Activated T-helper 17 cell treated with anti-CD3 and anti-CD28 coated beads, Interleukin-2, amount 50 U/mL, for 72 hours (primary cell): ENCODE data around the gene SLAIN2. TPM values are rescaled to one million over a fixed set of nuclear protein-coding genes. Genes with fewer than 3 reads are reported as not detected.

Experiments used
- ATAC-seq: fragments of 150-1000 bp; cut with Tn5 transposase; replicated peaks from 2 replicates; pipeline ENCODE4 v1.10.0; 2021; ENCODE audit warnings: mild to moderate bottlenecking, moderate library complexity
- H3K27ac Mint-ChIP-seq: one replicate; pipeline ENCODE4 v1.8.0; 2022; ENCODE audit warnings: mixed read lengths
- H3K27me3 Mint-ChIP-seq: one replicate; pipeline ENCODE4 v1.8.0; 2022; ENCODE audit warnings: mixed read lengths
- H3K36me3 Mint-ChIP-seq: one replicate; pipeline ENCODE4 v1.8.0; 2022; ENCODE audit warnings: low read depth, mild to moderate bottlenecking, mixed read lengths
- H3K4me1 Mint-ChIP-seq: one replicate; pipeline ENCODE4 v1.8.0; 2022; ENCODE audit warnings: mixed read lengths
- H3K4me3 Mint-ChIP-seq: one replicate; pipeline ENCODE4 v1.8.0; 2022; ENCODE audit warnings: mild to moderate bottlenecking, mixed read lengths
- H3K9me3 Mint-ChIP-seq: one replicate; pipeline ENCODE4 v1.8.0; 2022; ENCODE audit warnings: mixed read lengths
- total RNA-seq, 2 donors: library from RNA; stranded (reverse); gene quantifications; one replicate each; pipeline ENCODE4 v1.2.3, GENCODE V29; 2022

SLAIN2 gene
- total RNA-seq, 2 donors from 2014 or later, result 38.5 to 52.0 TPM

DNA sequence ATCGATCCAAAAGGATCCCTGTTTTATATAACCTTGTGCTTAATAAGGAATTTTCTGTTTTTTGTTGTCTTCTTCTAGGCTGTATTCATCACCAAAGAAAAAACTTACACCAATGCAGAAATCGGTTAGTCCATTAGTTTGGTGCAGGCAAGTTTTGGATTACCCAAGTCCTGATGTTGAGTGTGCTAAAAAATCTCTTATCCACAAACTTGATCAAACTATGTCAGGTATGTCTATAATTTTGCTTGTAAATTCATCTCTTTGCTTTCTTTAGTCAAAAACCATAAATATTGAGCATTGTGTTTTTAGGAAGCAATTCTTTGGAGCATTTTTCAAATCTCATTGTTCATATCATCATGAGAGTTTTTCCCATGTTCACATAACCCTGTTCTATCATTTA, 28.4 kb downstream of the SLAIN2 start:
- H3K9me3 Mint-ChIP-seq, result no peaks in the 10 kb centered on the region
- H3K27me3 Mint-ChIP-seq, result no peaks in the 10 kb centered on the region
- H3K36me3 Mint-ChIP-seq, result peaks cover 18% of the 10 kb centered on the region
- H3K4me1 Mint-ChIP-seq, result peaks cover 19% of the 10 kb centered on the region
- ATAC-seq, result no peak
- H3K27ac Mint-ChIP-seq, result peak overlapping the region; percentile 53
- H3K4me3 Mint-ChIP-seq, result no peak overlapping the region

- peaks cover 22% of the 10 kb centered on the region for H3K36me3 Mint-ChIP-seq
- H3K27me3 Mint-ChIP-seq, result no peaks in the 10 kb centered on the region
- H3K27ac Mint-ChIP-seq, result peak overlapping the region; percentile 32
- no peaks in the 10 kb centered on the region for H3K9me3 Mint-ChIP-seq
- peaks cover 21% of the 10 kb centered on the region for H3K4me1 Mint-ChIP-seq
- no peak overlapping the region for H3K4me3 Mint-ChIP-seq
- no peak for ATAC-seq
Measured at GRCh38 chr4:48370260-48371134, 29.2 kb downstream of the SLAIN2 start.

GRCh38 chr4:48372272-48372671, 30.9 kb downstream of the SLAIN2 start:
- no peak overlapping the region for H3K4me3 Mint-ChIP-seq
- H3K9me3 Mint-ChIP-seq, result no peaks in the 10 kb centered on the region
- ATAC-seq, result no peak
- no peak overlapping the region for H3K27ac Mint-ChIP-seq
- H3K36me3 Mint-ChIP-seq, result peaks cover 37% of the 10 kb centered on the region
- no peaks in the 10 kb centered on the region for H3K27me3 Mint-ChIP-seq
- H3K4me1 Mint-ChIP-seq, result peaks cover 23% of the 10 kb centered on the region

DNA sequence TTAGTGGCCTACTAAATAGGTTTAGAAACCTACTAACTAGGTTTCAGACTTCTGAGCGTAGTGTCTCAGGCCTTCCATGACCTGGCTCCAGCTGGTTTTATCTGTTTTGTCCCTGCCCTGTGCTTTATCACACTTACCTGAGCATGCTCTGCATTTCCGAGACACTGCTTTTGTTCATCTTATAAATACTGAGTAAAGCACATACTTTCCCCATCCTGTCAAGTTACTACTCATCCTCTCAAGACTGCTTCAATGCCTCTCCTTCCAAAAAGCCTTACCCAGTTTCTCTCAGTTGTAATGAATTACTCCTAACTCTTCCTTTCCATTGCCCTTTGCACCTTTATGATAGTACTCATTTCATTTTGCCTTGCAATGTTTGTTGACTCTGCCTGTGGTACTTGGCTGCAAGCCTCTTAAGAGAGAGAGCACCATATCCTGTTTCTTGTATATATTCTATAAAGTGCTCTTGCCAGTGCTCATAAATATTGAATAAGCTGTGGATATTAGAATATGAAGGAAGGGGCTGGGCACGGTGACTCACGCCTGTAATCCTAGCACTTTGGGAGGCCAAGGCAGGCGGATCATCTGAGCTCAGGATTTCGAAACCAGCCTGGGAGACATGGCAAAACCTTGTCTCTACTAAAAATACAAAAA, 34.4 kb downstream of the SLAIN2 start:
- peak overlapping the region; percentile 9 for H3K27ac Mint-ChIP-seq
- no peak overlapping the region for H3K4me3 Mint-ChIP-seq
- no peak for ATAC-seq
- H3K4me1 Mint-ChIP-seq, result peaks cover 8% of the 10 kb centered on the region
- H3K27me3 Mint-ChIP-seq, result no peaks in the 10 kb centered on the region
- H3K36me3 Mint-ChIP-seq, result peaks cover 66% of the 10 kb centered on the region
- H3K9me3 Mint-ChIP-seq, result no peaks in the 10 kb centered on the region

- no peaks in the 10 kb centered on the region for H3K9me3 Mint-ChIP-seq
- peaks cover 90% of the 10 kb centered on the region for H3K36me3 Mint-ChIP-seq
- ATAC-seq, result no peak
- no peak overlapping the region for H3K4me3 Mint-ChIP-seq
- peak overlapping the region; percentile 31 for H3K27ac Mint-ChIP-seq
- peaks cover 7% of the 10 kb centered on the region for H3K4me1 Mint-ChIP-seq
- H3K27me3 Mint-ChIP-seq, result no peaks in the 10 kb centered on the region
Measured at GRCh38 chr4:48379587-48380180, 38.4 kb downstream of the SLAIN2 start.

GRCh38 chr4:48380583-48381167, 39.3 kb downstream of the SLAIN2 start:
- Mint-ChIP-seq H3K9me3 (no peaks in the 10 kb centered on the region), H3K36me3 (peaks cover 92% of the 10 kb centered on the region), H3K27ac (peak overlapping the region; percentile 31), H3K4me1 (peaks cover 3% of the 10 kb centered on the region), H3K27me3 (no peaks in the 10 kb centered on the region), H3K4me3 (no peak overlapping the region)
- ATAC-seq, result no peak

- Mint-ChIP-seq H3K27me3 (no peaks in the 10 kb centered on the region), H3K9me3 (no peaks in the 10 kb centered on the region), H3K4me1 (no peaks in the 10 kb centered on the region)
Measured at GRCh38 chr4:48388525-48389154, 47.3 kb downstream of the SLAIN2 start.

DNA sequence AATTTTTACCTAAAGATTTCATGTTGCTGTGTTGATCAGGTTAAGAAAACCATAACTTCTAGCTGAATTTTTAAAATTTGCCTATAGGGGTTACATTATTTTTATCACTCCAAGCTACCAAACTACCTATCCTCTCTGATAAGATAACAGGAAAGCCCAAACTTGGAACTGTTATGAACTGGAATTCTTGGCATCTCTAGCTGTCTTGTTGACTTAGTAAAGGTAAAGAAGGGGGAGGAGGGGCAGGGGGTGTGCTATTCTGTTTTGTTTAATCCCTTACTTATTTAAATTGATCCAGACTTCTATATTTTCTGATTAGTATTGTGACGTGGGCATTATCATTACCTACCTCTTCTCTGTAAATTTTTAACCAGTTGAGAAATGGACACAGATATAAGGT, 54.7 kb downstream of the SLAIN2 start:
- H3K9me3 Mint-ChIP-seq, result no peaks in the 10 kb centered on the region

More at GRCh38 chr4:48388525-48389154, 47.3 kb downstream of the SLAIN2 start:
- no peak for ATAC-seq
- no peak overlapping the region for H3K4me3 Mint-ChIP-seq
- H3K27ac Mint-ChIP-seq, result no peak overlapping the region
- peaks cover 90% of the 10 kb centered on the region for H3K36me3 Mint-ChIP-seq

DNA sequence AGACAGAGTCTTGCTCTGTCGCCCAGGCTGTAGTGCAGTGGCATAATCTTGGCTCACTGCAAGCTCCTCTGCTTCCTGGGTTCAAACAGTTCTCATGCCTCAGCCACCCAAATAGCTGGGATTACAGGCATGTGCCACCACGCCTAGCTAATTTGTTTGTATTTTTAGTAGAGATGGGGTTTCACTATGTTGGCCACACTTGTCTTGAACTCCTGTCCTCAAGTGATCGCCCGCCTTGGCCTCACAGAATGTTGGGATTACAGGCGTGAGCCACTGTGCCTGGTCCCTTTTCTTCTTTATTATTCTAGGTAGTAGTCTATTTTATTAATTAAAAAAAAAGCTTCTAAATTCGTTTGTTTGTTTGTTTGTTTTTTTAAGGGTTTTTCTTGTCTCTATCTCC, 59.1 kb downstream of the SLAIN2 start:
- Mint-ChIP-seq H3K4me1 (peaks cover 18% of the 10 kb centered on the region), H3K27ac (no peak overlapping the region), H3K36me3 (peaks cover 56% of the 10 kb centered on the region), H3K9me3 (no peaks in the 10 kb centered on the region), H3K27me3 (no peaks in the 10 kb centered on the region), H3K4me3 (no peak overlapping the region)
- no peak for ATAC-seq

More for the DNA sequence above, 54.7 kb downstream of the SLAIN2 start:
- H3K36me3 Mint-ChIP-seq, result peaks cover 69% of the 10 kb centered on the region
- H3K27ac Mint-ChIP-seq, result no peak overlapping the region
- H3K4me1 Mint-ChIP-seq, result peaks cover 10% of the 10 kb centered on the region
- no peak overlapping the region for H3K4me3 Mint-ChIP-seq
- no peaks in the 10 kb centered on the region for H3K27me3 Mint-ChIP-seq
- ATAC-seq, result no peak

GRCh38 chr4:48403358-48403757, 62.0 kb downstream of the SLAIN2 start:
- H3K4me3 Mint-ChIP-seq, result no peak overlapping the region
- no peak overlapping the region for H3K27ac Mint-ChIP-seq
- H3K27me3 Mint-ChIP-seq, result no peaks in the 10 kb centered on the region
- peaks cover 18% of the 10 kb centered on the region for H3K4me1 Mint-ChIP-seq
- H3K36me3 Mint-ChIP-seq, result peaks cover 48% of the 10 kb centered on the region
- ATAC-seq, result no peak
- no peaks in the 10 kb centered on the region for H3K9me3 Mint-ChIP-seq

DNA sequence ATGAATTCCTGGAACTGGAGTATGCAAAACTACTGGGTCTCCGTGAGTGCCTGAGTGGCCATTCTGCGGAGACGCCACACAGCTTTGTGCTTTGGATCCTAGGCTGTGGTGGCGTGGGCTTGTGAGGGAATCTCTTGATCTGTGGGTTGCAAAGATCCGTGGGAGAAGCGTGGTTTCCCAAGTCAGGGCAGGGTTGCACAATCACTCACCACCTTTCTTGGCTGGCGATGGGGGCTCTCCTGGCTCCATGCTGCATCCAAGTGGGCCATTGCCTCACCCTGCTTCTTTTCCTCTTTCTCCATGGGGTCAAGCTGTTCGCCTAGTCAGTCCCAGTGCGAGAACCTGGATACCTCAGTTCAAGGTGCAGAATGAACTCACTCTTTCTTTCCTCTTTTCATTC, 62.5 kb downstream of the SLAIN2 start:
- Mint-ChIP-seq H3K9me3 (no peaks in the 10 kb centered on the region), H3K27ac (no peak overlapping the region), H3K4me3 (no peak overlapping the region), H3K4me1 (peaks cover 18% of the 10 kb centered on the region), H3K27me3 (no peaks in the 10 kb centered on the region), H3K36me3 (peaks cover 48% of the 10 kb centered on the region)
- no peak for ATAC-seq

DNA sequence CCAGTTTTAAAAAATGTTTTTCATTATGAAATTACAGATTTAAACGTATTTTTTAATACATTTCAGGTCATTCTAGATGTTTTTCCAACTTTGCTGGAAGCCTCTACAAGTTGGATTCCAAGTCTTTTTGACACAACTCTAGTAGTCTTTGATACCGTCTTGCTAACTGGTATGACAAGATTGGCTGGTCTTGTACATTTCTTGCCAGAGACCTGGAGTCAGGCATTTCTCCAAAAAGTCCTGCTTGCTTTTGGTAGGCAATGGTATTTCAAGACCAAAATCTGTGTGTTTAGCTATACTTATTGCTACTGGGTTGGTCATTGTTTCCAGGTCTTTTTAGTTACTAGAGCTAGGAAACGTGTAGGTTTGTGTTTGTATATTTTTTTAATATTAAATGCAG, 64.6 kb downstream of the SLAIN2 start:
- peaks cover 18% of the 10 kb centered on the region for H3K4me1 Mint-ChIP-seq
- ATAC-seq, result no peak
- H3K27ac Mint-ChIP-seq, result no peak overlapping the region
- no peak overlapping the region for H3K4me3 Mint-ChIP-seq
- no peaks in the 10 kb centered on the region for H3K9me3 Mint-ChIP-seq
- peaks cover 59% of the 10 kb centered on the region for H3K36me3 Mint-ChIP-seq
- no peaks in the 10 kb centered on the region for H3K27me3 Mint-ChIP-seq

GRCh38 chr4:48409203-48409602, 67.9 kb downstream of the SLAIN2 start:
- peak; percentile 45 for ATAC-seq
- no peaks in the 10 kb centered on the region for H3K9me3 Mint-ChIP-seq
- H3K4me1 Mint-ChIP-seq, result peaks cover 15% of the 10 kb centered on the region
- H3K27me3 Mint-ChIP-seq, result no peaks in the 10 kb centered on the region
- H3K4me3 Mint-ChIP-seq, result no peak overlapping the region
- H3K36me3 Mint-ChIP-seq, result peaks cover 55% of the 10 kb centered on the region
- no peak overlapping the region for H3K27ac Mint-ChIP-seq

DNA sequence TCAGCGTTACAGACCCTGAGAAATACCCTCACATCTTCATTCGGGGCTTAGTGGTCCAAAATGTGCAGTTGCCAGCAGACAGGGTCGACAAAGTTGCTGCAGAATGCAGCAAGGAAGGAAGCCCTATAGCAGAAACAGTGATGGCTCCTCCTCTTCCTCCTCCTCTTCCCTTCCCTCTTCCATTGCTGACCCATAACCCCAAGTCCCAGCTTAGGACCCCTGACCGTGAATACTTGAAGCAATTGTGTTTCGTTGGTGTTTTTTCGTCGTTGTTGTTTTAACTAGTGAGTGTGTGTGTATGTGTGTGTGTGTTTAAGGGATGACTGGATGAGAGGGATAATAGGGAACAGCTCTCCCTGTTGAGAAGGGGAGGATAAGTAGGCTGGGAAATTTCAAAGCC, 69.5 kb downstream of the SLAIN2 start:
- H3K9me3 Mint-ChIP-seq, result no peaks in the 10 kb centered on the region
- H3K4me1 Mint-ChIP-seq, result peaks cover 10% of the 10 kb centered on the region
- H3K27ac Mint-ChIP-seq, result peak overlapping the region; percentile 14
- H3K36me3 Mint-ChIP-seq, result peaks cover 46% of the 10 kb centered on the region
- no peak overlapping the region for H3K4me3 Mint-ChIP-seq
- H3K27me3 Mint-ChIP-seq, result no peaks in the 10 kb centered on the region
- no peak for ATAC-seq
